T-helper 2 cell treated with Interferon-gamma antibody and Interleukin-4, amounts not matched to agents 100 ng/mL and 5 ng/mL, for 36 hours (primary cell): ENCODE measurements around the gene MARCHF3. TPM values are rescaled to one million over a fixed set of nuclear protein-coding genes. Genes with fewer than 3 reads are reported as not detected.
"Not testable (repeated sequence)": the region's sequence is repeated elsewhere in the genome, so short reads cannot be mapped to it uniquely, and the experiment has no call there.

Experiments
- intact Hi-C: fragments of 100-400 bp; cut with micrococcal nuclease; formaldehyde crosslinking; loops from one replicate; pipeline ENCODE4 v1.15.1; 2023
- total RNA-seq: library from RNA; stranded (reverse); gene quantifications from 2 replicates; pipeline ENCODE4 v1.2.3, GENCODE V29; 2022

The MARCHF3 gene
- total RNA-seq, 1 donor from 2014 or later = 1.7 TPM

- intact Hi-C loops = loop anchor here (1.0 to 5.0 kb wide), 5 partner anchors 9 to 219 kb away; partner anchors contain the start of genes C5orf63 and MARCHF3
These were observed 177.5 kb downstream of the MARCHF3 start for GRCh38 chr5:126852841-126853271.

DNA sequence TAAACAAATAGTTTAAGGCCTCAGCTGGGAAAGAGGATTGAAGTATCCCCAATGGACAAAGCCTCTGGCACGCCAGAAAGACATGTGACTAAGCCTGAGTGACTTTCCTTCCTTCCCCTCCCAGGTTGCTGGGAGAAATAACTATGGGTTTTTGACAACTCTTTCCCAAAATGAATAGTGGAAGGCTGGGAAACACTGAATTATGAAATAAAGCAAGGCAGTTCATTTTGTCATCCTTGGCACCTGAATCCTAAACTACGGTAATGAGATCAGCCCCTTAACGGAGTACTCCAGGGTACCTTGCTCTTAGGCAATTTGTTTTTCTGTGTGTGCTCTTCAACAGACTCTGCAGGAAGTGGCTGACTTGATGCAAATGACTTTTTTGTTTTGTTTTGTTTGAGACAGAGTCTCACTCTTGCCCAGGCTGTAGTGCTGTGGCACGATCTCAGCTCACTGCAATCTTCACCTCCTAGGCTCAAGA is 178.2 kb downstream of the MARCHF3 start:
- intact Hi-C loops = loop anchor here (1.0 to 5.0 kb wide), 5 partner anchors 10 to 220 kb away; partner anchors contain the start of genes C5orf63 and MARCHF3

DNA sequence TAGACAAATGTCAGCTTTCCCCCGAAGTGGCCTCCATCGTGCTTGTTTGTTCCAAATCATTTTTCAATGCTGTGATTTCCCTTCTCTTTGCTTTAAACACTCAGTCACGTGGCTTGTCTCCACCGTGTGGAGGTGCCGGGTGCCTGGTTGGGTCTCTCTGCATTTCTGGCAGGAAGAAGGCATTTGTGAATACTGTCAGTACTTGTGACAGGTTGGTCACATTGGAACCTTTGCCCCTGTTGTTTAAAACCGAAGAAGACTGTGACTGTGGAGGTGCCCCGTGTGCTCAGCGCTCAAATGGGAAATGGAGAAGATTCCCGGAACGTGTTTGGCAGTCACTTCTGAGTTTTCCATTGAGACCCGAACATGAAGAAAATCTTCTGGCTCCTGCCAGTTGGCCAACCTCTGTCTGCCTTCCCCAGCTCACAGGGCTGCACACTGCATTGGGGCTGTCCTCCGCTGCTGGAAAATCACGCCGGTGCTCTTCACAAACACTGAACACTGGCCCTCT is 178.8 kb downstream of the MARCHF3 start:
- intact Hi-C loops = loop anchor here (1.0 to 5.0 kb wide), 5 partner anchors 11 to 221 kb away; partner anchors contain the start of genes C5orf63 and MARCHF3

GRCh38 chr5:126849101-126849678 is 181.2 kb downstream of the MARCHF3 start:
- intact Hi-C loops = loop anchor here (5.0 kb wide), 1 partner anchor 192 kb away; no protein-coding TSS in a partner anchor

- intact Hi-C loops = loop anchor here (5.0 kb wide), 1 partner anchor 191 kb away; no protein-coding TSS in a partner anchor
These were observed 182.1 kb downstream of the MARCHF3 start for GRCh38 chr5:126848253-126848652.

DNA sequence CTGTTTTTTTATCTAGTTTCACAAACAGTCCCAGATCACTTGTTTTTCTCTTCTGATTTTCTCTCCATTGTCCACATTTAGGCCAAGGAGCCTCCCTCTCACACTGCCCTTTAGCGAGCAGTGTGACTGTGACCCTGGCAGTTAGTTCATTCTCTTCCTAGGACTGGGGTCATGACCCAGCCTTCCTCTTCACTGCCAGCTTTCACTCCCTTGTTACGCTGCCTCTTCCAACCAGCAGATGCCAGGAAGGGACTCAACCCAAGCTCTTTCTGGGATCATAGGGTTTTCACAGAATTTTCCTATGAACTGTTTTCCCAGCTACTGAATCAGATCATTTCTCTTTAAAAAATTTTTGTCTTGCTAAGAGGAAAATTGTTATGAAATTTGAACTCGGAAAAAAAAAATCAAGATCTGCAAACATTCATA is 182.5 kb downstream of the MARCHF3 start:
- intact Hi-C loops = loop anchor here (5.0 kb wide), 1 partner anchor 191 kb away; no protein-coding TSS in a partner anchor

- intact Hi-C loops = loop anchor here (5.0 kb wide), 1 partner anchor 190 kb away; no protein-coding TSS in a partner anchor
These were observed 182.9 kb downstream of the MARCHF3 start for GRCh38 chr5:126847456-126847820.

DNA sequence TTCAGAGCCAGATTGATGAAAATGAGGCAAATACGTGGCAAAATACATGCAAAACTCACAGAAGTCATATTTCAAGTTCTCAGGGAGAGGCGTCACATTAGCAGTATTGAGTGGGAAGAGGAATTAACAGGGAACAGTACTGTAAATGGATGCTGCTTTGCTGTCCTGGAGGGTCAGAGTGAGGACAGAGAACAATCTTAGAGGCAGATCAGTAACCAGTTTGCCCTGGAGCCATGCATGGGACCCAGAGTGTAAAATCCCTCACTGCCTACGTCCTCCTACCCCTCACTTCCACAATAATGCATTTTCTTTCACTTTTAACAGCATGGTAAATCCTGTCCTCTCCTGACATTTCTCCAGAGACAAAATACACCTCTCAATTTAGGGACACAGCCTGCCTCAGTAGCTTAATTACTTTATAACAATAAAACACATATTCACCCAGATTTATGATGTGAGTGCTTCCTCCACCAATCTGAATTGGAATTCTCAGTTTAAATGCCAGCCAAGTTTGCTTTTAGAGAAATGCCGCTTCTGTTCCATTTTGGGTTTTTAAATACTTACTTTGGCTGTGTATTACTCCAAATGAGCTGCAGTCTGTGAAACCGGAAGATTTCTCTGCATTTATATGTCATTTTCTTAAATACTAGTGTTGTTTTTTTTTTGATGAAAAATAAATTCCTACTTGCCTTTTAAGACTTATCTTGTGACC is 183.5 kb downstream of the MARCHF3 start:
- intact Hi-C loops = loop anchor here (5.0 kb wide), 1 partner anchor 190 kb away; no protein-coding TSS in a partner anchor

- intact Hi-C loops = loop anchor here (5.0 kb wide), 1 partner anchor 189 kb away; no protein-coding TSS in a partner anchor
These were observed 184.0 kb downstream of the MARCHF3 start for GRCh38 chr5:126846344-126846743.

GRCh38 chr5:126845470-126846070 is 184.8 kb downstream of the MARCHF3 start:
- intact Hi-C loops = loop anchor here (5.0 kb wide), 1 partner anchor 188 kb away; no protein-coding TSS in a partner anchor

- intact Hi-C loops = not testable (repeated sequence)
These were observed 187.0 kb downstream of the MARCHF3 start for GRCh38 chr5:126843375-126843774.

- intact Hi-C loops = not testable (repeated sequence)
These were observed 191.0 kb downstream of the MARCHF3 start for GRCh38 chr5:126839407-126839806.

GRCh38 chr5:126837906-126838539 is 192.3 kb downstream of the MARCHF3 start:
- intact Hi-C loops = no loop called here

GRCh38 chr5:126837242-126837641 is 193.1 kb downstream of the MARCHF3 start:
- intact Hi-C loops = no loop called here

DNA sequence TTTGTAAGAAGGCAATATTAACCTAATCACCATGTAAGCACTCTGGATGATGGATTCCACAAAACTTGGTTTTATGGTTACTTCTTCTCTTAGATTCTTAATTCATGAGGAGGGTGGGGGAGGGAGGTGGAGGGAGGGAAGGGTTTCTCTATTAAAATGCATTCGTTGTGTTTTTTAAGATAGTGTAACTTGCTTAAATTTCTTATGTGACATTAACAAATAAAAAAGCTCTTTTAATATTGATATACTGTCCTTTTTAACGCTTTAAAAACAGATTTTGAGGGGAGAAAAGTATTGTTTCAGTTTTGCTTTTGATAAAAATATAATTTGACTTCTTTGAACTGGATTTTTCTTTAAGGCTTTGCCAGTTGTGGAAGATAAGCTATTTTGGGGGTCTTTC is 193.6 kb downstream of the MARCHF3 start:
- intact Hi-C loops = no loop called here

- intact Hi-C loops = no loop called here
These were observed 199.2 kb downstream of the MARCHF3 start for GRCh38 chr5:126831156-126831555.

DNA sequence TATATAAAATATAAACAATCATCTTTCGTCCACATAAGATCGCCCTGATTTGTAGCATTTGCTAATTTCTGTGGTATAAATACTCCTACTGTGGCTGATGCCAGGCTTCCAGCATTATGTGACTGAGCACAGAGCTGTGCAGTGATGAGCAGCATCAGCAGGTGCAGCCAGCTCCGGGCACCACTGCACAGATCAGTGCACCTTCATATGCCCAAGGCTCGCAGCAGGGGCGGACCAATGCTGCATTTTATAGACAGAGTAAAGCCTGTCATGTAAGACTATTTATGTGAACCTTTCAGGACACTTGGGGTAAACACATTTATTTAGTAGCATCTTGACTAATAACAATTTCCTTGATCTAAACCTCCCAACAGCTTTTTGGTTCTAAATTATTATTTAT is 200.3 kb downstream of the MARCHF3 start:
- intact Hi-C loops = no loop called here

DNA sequence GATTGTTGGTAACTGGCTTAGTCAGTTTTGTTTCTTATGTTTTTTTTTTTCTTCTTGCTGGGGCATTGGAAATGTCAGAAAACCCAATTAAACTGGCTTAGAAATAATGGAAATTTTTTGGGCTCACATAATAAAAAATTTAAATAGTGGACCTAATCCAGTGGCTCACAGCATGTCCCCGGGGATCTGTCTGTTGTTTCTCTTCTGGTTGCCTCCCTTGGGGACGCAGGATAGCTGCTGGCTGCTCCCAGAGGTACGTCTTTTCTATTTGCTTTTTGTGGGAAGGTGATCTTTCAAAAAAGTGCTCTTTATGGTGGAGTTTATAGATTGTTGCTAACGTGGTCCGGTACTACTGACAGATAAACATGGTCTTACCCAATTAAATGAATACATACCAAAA is 201.3 kb downstream of the MARCHF3 start:
- intact Hi-C loops = no loop called here

DNA sequence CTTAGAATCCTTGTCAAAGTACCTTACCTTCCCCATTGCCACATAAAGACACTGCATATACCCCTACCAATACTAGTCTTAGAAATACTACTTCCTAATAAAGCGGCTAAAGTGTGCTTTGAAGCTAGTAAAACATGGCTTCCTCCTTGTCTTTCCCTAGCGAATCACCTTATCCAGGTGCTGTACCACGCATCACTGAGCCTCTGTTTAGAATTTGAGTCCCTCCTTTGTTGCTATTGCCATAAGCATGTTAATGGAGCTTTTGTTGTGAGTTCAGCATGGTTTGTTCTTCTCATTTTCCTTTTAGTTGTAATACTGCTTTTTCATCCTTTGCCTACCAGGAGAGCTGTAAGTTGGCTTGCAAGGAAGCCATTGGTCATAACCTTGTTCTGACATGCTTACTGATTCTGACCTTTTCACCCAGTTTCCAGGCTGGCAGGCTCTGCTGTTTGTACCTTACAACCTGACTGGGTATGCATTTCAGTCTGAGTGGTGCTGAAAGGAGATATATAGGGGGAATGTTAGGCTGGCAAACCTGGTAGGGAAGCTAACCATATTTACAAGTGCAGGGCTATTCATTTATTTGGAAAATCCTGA is 203.6 kb downstream of the MARCHF3 start:
- intact Hi-C loops = no loop called here

GRCh38 chr5:126819253-126819652 is 211.1 kb downstream of the MARCHF3 start:
- intact Hi-C loops = no loop called here
